Stimulated activated CD4-positive, alpha-beta T cell treated with anti-CD3 and anti-CD28 coated beads, Interleukin-15, amount 100 ng/mL, for 24 hours (primary cell): ENCODE measurements around the gene ZNF630.
"Not testable (repeated sequence)": the region's sequence is repeated elsewhere in the genome, so short reads cannot be mapped to it uniquely, and the experiment has no call there.

Source experiments
- DNase-seq: peaks from one replicate; pipeline ENCODE4 v3.0.0-alpha.2; 2020

ZNF630 gene

GRCh38 chrX:48028091-48028490 is 43.3 kb downstream of the ZNF630 start:
- DNase-seq = no peak

DNA sequence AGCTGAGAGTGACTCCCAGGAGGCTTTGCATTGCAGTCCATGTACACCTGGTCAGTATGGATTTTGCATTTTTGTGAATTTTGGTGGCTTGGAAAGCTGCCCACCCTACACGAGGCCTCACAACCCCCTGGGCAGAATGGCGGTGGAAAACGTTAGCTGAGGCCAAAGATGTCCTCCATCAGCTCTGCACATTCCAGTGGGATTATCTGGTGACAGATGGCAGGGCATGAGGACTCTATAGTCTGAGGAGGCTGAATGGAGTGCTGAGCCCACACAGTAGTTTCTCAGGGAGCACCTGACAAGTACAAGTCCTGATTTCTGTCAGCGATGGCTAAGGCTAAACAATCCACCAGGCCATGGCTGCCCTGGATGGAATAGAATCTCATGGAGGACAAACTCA is 43.9 kb downstream of the ZNF630 start:
- DNase-seq = not testable (repeated sequence)

DNA sequence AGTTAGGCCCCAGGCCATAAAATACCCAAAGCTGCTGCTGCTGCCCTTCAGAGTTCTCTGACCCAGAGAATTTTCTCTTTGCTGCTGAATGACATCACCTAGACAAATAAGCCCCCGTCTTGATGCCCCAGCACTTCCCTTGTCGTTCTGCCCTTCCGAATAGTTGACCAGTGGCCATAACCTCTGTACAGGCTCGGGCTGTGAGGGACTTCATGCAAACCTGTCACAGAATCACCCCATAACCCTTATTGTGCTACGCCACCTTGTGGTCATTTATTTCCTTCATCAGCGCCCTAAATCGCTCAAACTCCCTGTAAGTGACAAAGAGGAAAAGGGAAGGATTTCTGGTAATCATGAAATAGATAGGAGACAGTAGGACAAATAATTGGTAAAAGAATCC is 45.9 kb downstream of the ZNF630 start:
- DNase-seq = peak; percentile 40

GRCh38 chrX:48022738-48023137 is 48.7 kb downstream of the ZNF630 start:
- DNase-seq = no peak

GRCh38 chrX:48022100-48022499 is 49.3 kb downstream of the ZNF630 start:
- no peak for DNase-seq

DNA sequence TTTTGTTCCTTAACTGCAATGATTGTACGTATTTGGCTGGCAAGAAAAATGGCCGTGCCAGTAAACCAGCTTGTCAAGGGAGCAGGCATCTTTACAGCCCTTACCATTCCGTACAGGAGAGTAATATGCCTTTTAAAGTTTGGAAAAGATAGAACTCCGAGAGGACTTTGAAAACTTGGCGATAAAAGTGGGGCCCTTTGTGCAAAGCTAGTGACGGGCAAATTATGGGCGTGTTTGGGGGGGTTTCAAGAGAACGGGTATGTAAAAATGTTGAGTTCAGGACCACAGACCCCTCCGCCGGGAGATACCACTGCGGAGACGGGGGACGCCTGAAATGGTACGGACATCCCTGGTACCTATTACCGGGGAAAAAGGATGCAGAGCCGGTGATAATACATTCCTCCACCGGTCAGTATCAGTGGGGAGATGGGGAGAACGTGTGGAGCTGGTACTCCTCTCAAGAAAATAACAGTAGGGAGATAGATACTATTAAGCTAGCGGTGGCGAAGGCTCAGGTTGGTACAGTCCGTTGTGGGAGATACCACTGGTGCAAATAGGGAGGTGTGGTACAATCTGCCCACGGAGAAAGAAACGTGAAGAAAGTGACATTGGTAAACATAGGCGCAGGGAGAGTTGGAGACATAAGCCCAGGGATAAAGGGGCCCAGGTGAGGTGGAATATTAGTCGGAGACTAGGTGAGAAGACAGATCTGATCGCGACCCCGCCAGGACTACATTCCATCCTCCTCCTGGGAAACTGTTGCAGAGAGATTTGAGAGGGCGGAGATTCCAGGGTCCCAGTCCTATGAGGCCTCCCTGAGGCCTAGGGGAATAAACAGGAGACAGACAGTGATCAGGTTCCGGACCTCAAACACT is 50.2 kb downstream of the ZNF630 start:
- DNase-seq = peak; percentile 83

- DNase-seq = peak; percentile 49
Measured at GRCh38 chrX:48020472-48020871, 51.0 kb downstream of the ZNF630 start.

- not testable (repeated sequence) for DNase-seq
Measured at GRCh38 chrX:48019892-48020291, 51.5 kb downstream of the ZNF630 start.

- not testable (repeated sequence) for DNase-seq
Measured at GRCh38 chrX:48016583-48017310, 54.7 kb downstream of the ZNF630 start.

DNA sequence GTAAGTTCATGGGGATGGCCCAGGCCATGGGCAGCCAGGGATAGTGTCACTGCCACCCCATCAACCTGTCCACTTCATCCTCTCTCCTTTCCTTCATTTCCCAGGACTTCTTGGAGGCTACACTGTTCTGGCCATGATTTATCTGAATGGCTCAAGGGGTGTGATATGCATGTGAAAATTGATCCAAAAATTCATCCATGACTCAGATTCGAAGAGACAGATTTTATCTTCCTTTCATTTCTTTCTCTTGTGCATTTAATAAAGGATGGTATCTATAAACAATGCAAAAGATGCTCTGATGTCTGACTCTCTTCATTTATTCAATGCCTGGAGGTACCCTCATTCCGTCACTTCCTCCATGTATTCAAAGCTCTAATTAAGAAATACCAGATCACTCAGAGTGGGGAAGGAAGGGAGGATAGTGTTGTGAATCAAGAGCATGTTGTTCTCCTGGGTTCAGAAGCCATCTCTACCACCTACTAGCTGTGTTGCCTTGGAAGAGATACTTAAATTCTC is 61.9 kb downstream of the ZNF630 start:
- DNase-seq = not testable (repeated sequence)
